Astrocyte of the spinal cord (primary cell): ENCODE measurements around the gene ERMP1.

Source experiments
- DNase-seq: peaks from one replicate; pipeline ENCODE4 v3.0.0; 2011; ENCODE audit warnings: low read depth, low spot score
- H3K4me3 ChIP-seq: 2 replicates; pipeline ENCODE4 v1.5.1; 2011; ENCODE audit warnings: low read depth, mild to moderate bottlenecking, low read length, moderate library complexity
- CTCF ChIP-seq: IDR thresholded peaks from 2 replicates; pipeline ENCODE4 v1.5.1; 2012; ENCODE audit warnings: low read depth, mild to moderate bottlenecking, low read length, inconsistent platforms
- in situ Hi-C: cut with HindIII; loops from 2 replicates; pipeline ENCODE4 v1.10.0; 2017; ENCODE audit warnings: low sequenced_read_pairs

The ERMP1 gene

GRCh38 chr9:5756633-5757032 is 76.3 kb downstream of the ERMP1 start:
- in situ Hi-C loops: no loop called here
- no peak overlapping the region for H3K4me3 ChIP-seq
- DNase-seq: no peak
- TF ChIP-seq CTCF: no peak

- in situ Hi-C loops: no loop called here
- DNase-seq: no peak
- no peak overlapping the region for H3K4me3 ChIP-seq
- TF ChIP-seq CTCF: no peak
These were observed 82.3 kb downstream of the ERMP1 start for GRCh38 chr9:5750569-5750968.

GRCh38 chr9:5749306-5749705 is 83.6 kb downstream of the ERMP1 start:
- no peak overlapping the region for H3K4me3 ChIP-seq
- no peak for TF ChIP-seq CTCF
- in situ Hi-C loops: no loop called here
- no peak for DNase-seq

GRCh38 chr9:5748438-5748837 is 84.5 kb downstream of the ERMP1 start:
- H3K4me3 ChIP-seq: no peak overlapping the region
- in situ Hi-C loops: no loop called here
- DNase-seq: no peak
- TF ChIP-seq CTCF: no peak

- no peak overlapping the region for H3K4me3 ChIP-seq
- DNase-seq: no peak
- in situ Hi-C loops: no loop called here
- no peak for TF ChIP-seq CTCF
These were observed 89.8 kb downstream of the ERMP1 start for GRCh38 chr9:5743109-5743508.

- DNase-seq: no peak
- no peak overlapping the region for H3K4me3 ChIP-seq
- no peak for TF ChIP-seq CTCF
- in situ Hi-C loops: no loop called here
These were observed 96.2 kb downstream of the ERMP1 start for GRCh38 chr9:5736563-5737346.
